T-helper 2 cell (primary cell): ENCODE measurements around the gene LRRC49.
"Not testable (repeated sequence)": the region's sequence is repeated elsewhere in the genome, so short reads cannot be mapped to it uniquely, and the experiment has no call there.

Source experiments
- DNase-seq, 5 experiments: peaks; one replicate each; pipeline versions ENCODE4 v3.0.0 to v3.0.0-alpha.2; 2012 to 2022

Gene LRRC49

GRCh38 chr15:70867911-70868467 is 24.6 kb upstream of the LRRC49 start:
- DNase-seq = no peak

GRCh38 chr15:70869346-70869745 is 23.3 kb upstream of the LRRC49 start:
- no peak for DNase-seq

GRCh38 chr15:70870051-70870450 is 22.6 kb upstream of the LRRC49 start:
- DNase-seq = no peak

GRCh38 chr15:70871490-70871889 is 21.1 kb upstream of the LRRC49 start:
- DNase-seq = not testable (repeated sequence)

- DNase-seq = no peak
Measured at GRCh38 chr15:70873232-70874054, 19.2 kb upstream of the LRRC49 start.

GRCh38 chr15:70875001-70875782 is 17.4 kb upstream of the LRRC49 start:
- DNase-seq = no peak

- no peak for DNase-seq
Measured at GRCh38 chr15:70876011-70876410, 16.6 kb upstream of the LRRC49 start.

GRCh38 chr15:70876683-70877082 is 15.9 kb upstream of the LRRC49 start:
- no peak for DNase-seq

GRCh38 chr15:70879401-70879800 is 13.2 kb upstream of the LRRC49 start:
- DNase-seq = no peak

- no peak for DNase-seq
Measured at GRCh38 chr15:70880781-70881180, 11.8 kb upstream of the LRRC49 start.

- no peak for DNase-seq
Measured at GRCh38 chr15:70882361-70882760, 10.3 kb upstream of the LRRC49 start.

GRCh38 chr15:70892912-70893560 is 410 bp downstream of the LRRC49 start:
- no peak for DNase-seq

- DNase-seq = no peak
Measured at GRCh38 chr15:70902107-70902506, 9.5 kb downstream of the LRRC49 start.

- DNase-seq = no peak
Measured at GRCh38 chr15:70906842-70907241, 14.2 kb downstream of the LRRC49 start.

GRCh38 chr15:70907784-70908471 is 15.3 kb downstream of the LRRC49 start:
- no peak for DNase-seq

- DNase-seq = no peak
Measured at GRCh38 chr15:70910958-70911357, 18.3 kb downstream of the LRRC49 start.

- DNase-seq = no peak
Measured at GRCh38 chr15:70912187-70912586, 19.6 kb downstream of the LRRC49 start.

- DNase-seq = no peak
Measured at GRCh38 chr15:70916531-70916930, 23.9 kb downstream of the LRRC49 start.

- DNase-seq = no peak
Measured at GRCh38 chr15:70917955-70918354, 25.3 kb downstream of the LRRC49 start.

GRCh38 chr15:70920981-70921696 is 28.5 kb downstream of the LRRC49 start:
- no peak for DNase-seq

GRCh38 chr15:70922119-70922518 is 29.5 kb downstream of the LRRC49 start:
- no peak for DNase-seq
